GM08714 (cell line): Measurements from ENCODE around the gene ZSCAN21.
"Not testable (repeated sequence)": the region's sequence is repeated elsewhere in the genome, so short reads cannot be mapped to it uniquely, and the experiment has no call there.

Experiments used
- H3K4me3 ChIP-seq: fragments of 200-500 bp; sonication (Bioruptor generic); 2 replicates; pipeline ENCODE4 v1.5.1; 2014; ENCODE audit warnings: mild to moderate bottlenecking, low read length, inconsistent platforms
- ZNF274 ChIP-seq: IDR thresholded peaks from 2 replicates; pipeline ENCODE4 v1.6.1; 2012; ENCODE audit warnings: mild to moderate bottlenecking, low read depth, low read length

The ZSCAN21 gene

GRCh38 chr7:100049441-100050291 is at the start of gene ZSCAN21:
Gene ZSCAN21 (plus strand): TSS chr7:100049774. CDS start chr7:100057007, 7,233 bp downstream.
- no peak for TF ChIP-seq ZNF274

GRCh38 chr7:100000239-100000638 is 49.3 kb upstream of the ZSCAN21 start:
- TF ChIP-seq ZNF274 = no peak

More at GRCh38 chr7:100049441-100050291, at the start of gene ZSCAN21:
- peak within 1 kb of the TSS; percentile 79 for H3K4me3 ChIP-seq

GRCh38 chr7:100003711-100004661 is 45.6 kb upstream of the ZSCAN21 start:
- no peak overlapping the region for H3K4me3 ChIP-seq

More at GRCh38 chr7:100000239-100000638, 49.3 kb upstream of the ZSCAN21 start:
- H3K4me3 ChIP-seq = no peak overlapping the region

GRCh38 chr7:100007887-100008286 is 41.7 kb upstream of the ZSCAN21 start:
- H3K4me3 ChIP-seq = no peak overlapping the region

More at GRCh38 chr7:100003711-100004661, 45.6 kb upstream of the ZSCAN21 start:
- no peak for TF ChIP-seq ZNF274

GRCh38 chr7:100008525-100008924 is 41.0 kb upstream of the ZSCAN21 start:
- no peak overlapping the region for H3K4me3 ChIP-seq
- no peak for TF ChIP-seq ZNF274

More at GRCh38 chr7:100007887-100008286, 41.7 kb upstream of the ZSCAN21 start:
- TF ChIP-seq ZNF274 = no peak

GRCh38 chr7:100009952-100010351 is 39.6 kb upstream of the ZSCAN21 start:
- not testable (repeated sequence) for H3K4me3 ChIP-seq

GRCh38 chr7:100010901-100011300 is 38.7 kb upstream of the ZSCAN21 start:
- TF ChIP-seq ZNF274 = no peak

GRCh38 chr7:100011516-100011915 is 38.1 kb upstream of the ZSCAN21 start:
- H3K4me3 ChIP-seq = no peak overlapping the region
- no peak for TF ChIP-seq ZNF274

More at GRCh38 chr7:100010901-100011300, 38.7 kb upstream of the ZSCAN21 start:
- H3K4me3 ChIP-seq = no peak overlapping the region

- H3K4me3 ChIP-seq = not testable (repeated sequence)
Measured at GRCh38 chr7:100012385-100013327, 36.9 kb upstream of the ZSCAN21 start.

GRCh38 chr7:100013328-100013676 is 36.3 kb upstream of the ZSCAN21 start:
- no peak for TF ChIP-seq ZNF274
- H3K4me3 ChIP-seq = no peak overlapping the region

GRCh38 chr7:100015232-100016214 is 34.1 kb upstream of the ZSCAN21 start, which contains the start of gene ZKSCAN1:
Gene ZKSCAN1 (plus strand): TSS chr7:100015596. CDS start chr7:100023507, 7,911 bp downstream.
- TF ChIP-seq ZNF274 = no peak
- H3K4me3 ChIP-seq = peak within 1 kb of the TSS; percentile 90

- H3K4me3 ChIP-seq = peak overlapping the region; percentile 90
- no peak for TF ChIP-seq ZNF274
Measured at GRCh38 chr7:100016215-100016901, 33.2 kb upstream of the ZSCAN21 start.
